WTC11 (cell line): ENCODE results near the gene RPS6KA6. TPM values are rescaled to one million over a fixed set of nuclear protein-coding genes. Genes with fewer than 3 reads are reported as not detected.

Source experiments
- ATAC-seq: fragments of 200-7000 bp; cut with Tn5 transposase; 2 replicates; pipeline ENCODE4 v1.10.0; 2021; ENCODE audit warnings: mild to moderate bottlenecking, moderate library complexity
- CTCF ChIA-PET: fragments of 300-600 bp; sonication (Branson Sonifier 250); formaldehyde crosslinking; loops from one replicate; lab custom pipeline; 2021; ENCODE audit warnings: antibody characterized with exemption; lab: Charles Lee
- POLR2A ChIA-PET: fragments of 350-600 bp; sonication (Branson Sonifier 250); formaldehyde crosslinking; loops from one replicate; lab custom pipeline; 2021; ENCODE audit warnings: antibody characterized with exemption; lab: Charles Lee
- DNase-seq: peaks from one replicate; pipeline ENCODE4 v3.0.0; 2021; ENCODE audit warnings: low spot score
- H3K27ac Mint-ChIP-seq: 2 replicates; pipeline ENCODE4 v1.8.0; 2021; ENCODE audit warnings: mixed read lengths
- H3K27me3 Mint-ChIP-seq: 2 replicates; pipeline ENCODE4 v1.8.0; 2021; ENCODE audit warnings: low read depth, mild to moderate bottlenecking, moderate library complexity, mixed read lengths
- H3K36me3 Mint-ChIP-seq: 2 replicates; pipeline ENCODE4 v1.8.0; 2021; ENCODE audit warnings: mixed read lengths
- H3K4me1 Mint-ChIP-seq: 2 replicates; pipeline ENCODE4 v1.8.0; 2022; ENCODE audit warnings: mixed read lengths
- H3K4me3 Mint-ChIP-seq: 2 replicates; pipeline ENCODE4 v1.8.0; 2021; ENCODE audit warnings: mild to moderate bottlenecking, moderate library complexity, mixed read lengths
- H3K9me3 Mint-ChIP-seq: 2 replicates; pipeline ENCODE4 v1.8.0; 2021; ENCODE audit warnings: mixed read lengths
- EMX1 ChIP-seq: fragments of 250-450 bp; sonication (Bioruptor Pico); IDR thresholded peaks from 2 replicates; pipeline ENCODE4 v1.8.0; 2021; ENCODE audit warnings: mild to moderate bottlenecking
- FOXP1 ChIP-seq: sonication (generic); formaldehyde crosslinking; IDR thresholded peaks from 2 replicates; pipeline ENCODE4 v1.8.0; 2022; ENCODE audit warnings: missing genetic modification reagents, mild to moderate bottlenecking, moderate library complexity, borderline replicate concordance
- GABPB1 ChIP-seq: sonication (generic); formaldehyde crosslinking; IDR thresholded peaks from 2 replicates; pipeline ENCODE4 v1.8.1; 2023; ENCODE audit warnings: mild to moderate bottlenecking, missing genetic modification reagents
- HMGA2 ChIP-seq: fragments of 250-450 bp; sonication (Bioruptor Pico); IDR thresholded peaks from 2 replicates; pipeline ENCODE4 v1.4.0; 2021; ENCODE audit warnings: mild to moderate bottlenecking, moderate library complexity
- KAT7 ChIP-seq: sonication (generic); formaldehyde crosslinking; IDR thresholded peaks from 2 replicates; pipeline ENCODE4 v1.8.1; 2023; ENCODE audit warnings: missing genetic modification reagents, mild to moderate bottlenecking, borderline replicate concordance
- MXD4 ChIP-seq: fragments of 250-450 bp; sonication (Bioruptor Pico); IDR thresholded peaks from 2 replicates; pipeline ENCODE4 v1.8.0; 2021; ENCODE audit warnings: mild to moderate bottlenecking, moderate library complexity, borderline replicate concordance
- PRRX2 ChIP-seq: fragments of 250-450 bp; sonication (Bioruptor Pico); IDR thresholded peaks from 2 replicates; pipeline ENCODE4 v1.8.0; 2021; ENCODE audit warnings: mild to moderate bottlenecking
- ZNF219 ChIP-seq: sonication (generic); formaldehyde crosslinking; IDR thresholded peaks from 2 replicates; pipeline ENCODE4 v1.8.0; 2023; ENCODE audit warnings: missing genetic modification reagents, mild to moderate bottlenecking, borderline replicate concordance
- ZNF263 ChIP-seq: sonication (generic); formaldehyde crosslinking; IDR thresholded peaks from 2 replicates; pipeline ENCODE4 v1.8.1; 2022; ENCODE audit warnings: low read depth, mild to moderate bottlenecking, moderate library complexity, missing genetic modification reagents
- ZNF396 ChIP-seq: fragments of 250-450 bp; sonication (Bioruptor Pico); IDR thresholded peaks from 2 replicates; pipeline ENCODE4 v1.8.0; 2021; ENCODE audit warnings: mild to moderate bottlenecking, moderate library complexity, borderline replicate concordance
- ZNF416 ChIP-seq: fragments of 250-450 bp; sonication (Bioruptor Pico); IDR thresholded peaks from 2 replicates; pipeline ENCODE4 v1.9.0; 2021; ENCODE audit warnings: mild to moderate bottlenecking, inconsistent platforms
- total RNA-seq: library from RNA; stranded (reverse); gene quantifications from 3 replicates; pipeline ENCODE4 v1.2.3, GENCODE V29; 2021
- TF ChIP-seq, protein P1 (sequence below): sonication (generic); formaldehyde crosslinking; IDR thresholded peaks from 2 replicates; pipeline ENCODE4 v1.8.1; 2022; ENCODE audit warnings: low read depth, missing genetic modification reagents, borderline replicate concordance
- TF ChIP-seq, protein P2 (sequence below): sonication (generic); formaldehyde crosslinking; IDR thresholded peaks from 2 replicates; pipeline ENCODE4 v1.8.0; 2022; ENCODE audit warnings: mild to moderate bottlenecking, missing genetic modification reagents
- TF ChIP-seq, protein P3 (sequence below): sonication (generic); formaldehyde crosslinking; IDR thresholded peaks from 2 replicates; pipeline ENCODE4 v1.8.1; 2022; ENCODE audit warnings: mild to moderate bottlenecking, missing genetic modification reagents, moderate library complexity, borderline replicate concordance
- TF ChIP-seq, protein P4 (sequence below): sonication (generic); formaldehyde crosslinking; IDR thresholded peaks from 2 replicates; pipeline ENCODE4 v1.8.1; 2023; ENCODE audit warnings: mild to moderate bottlenecking, missing genetic modification reagents, moderate library complexity
- TF ChIP-seq, protein P5 (sequence below): fragments of 250-450 bp; sonication (Bioruptor Pico); IDR thresholded peaks from 2 replicates; pipeline ENCODE4 v2.1.2; 2022; ENCODE audit warnings: mild to moderate bottlenecking, moderate library complexity
- TF ChIP-seq, protein P6 (sequence below): sonication (generic); formaldehyde crosslinking; IDR thresholded peaks from 2 replicates; pipeline ENCODE4 v1.8.1; 2023; ENCODE audit warnings: mild to moderate bottlenecking, moderate library complexity, missing genetic modification reagents
- TF ChIP-seq, protein P7 (sequence below): sonication (generic); formaldehyde crosslinking; IDR thresholded peaks from 2 replicates; pipeline ENCODE4 v1.8.0; 2022; ENCODE audit warnings: mild to moderate bottlenecking, missing genetic modification reagents

RPS6KA6 gene
- total RNA-seq, 1 experiment from 2014 or later = 13.3 TPM

DNA sequence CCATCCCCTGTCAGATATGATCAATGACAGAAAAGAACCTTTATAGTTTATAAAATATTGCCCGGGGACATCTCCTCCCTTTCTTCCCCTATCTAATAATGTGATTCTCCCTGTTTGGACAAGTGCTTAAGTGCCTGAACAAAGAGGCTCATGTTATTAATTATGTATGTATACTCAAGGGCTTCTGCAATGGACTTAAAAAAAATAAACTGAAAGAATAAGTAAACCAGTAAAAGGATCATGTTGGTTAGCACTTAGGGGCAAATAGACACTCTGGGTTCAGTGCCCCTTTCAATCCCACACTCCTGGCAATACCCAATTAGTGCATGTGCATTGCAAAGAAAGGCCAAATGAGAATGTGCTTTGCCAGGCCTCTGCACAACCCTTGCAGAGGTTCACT, 30.7 kb upstream of the RPS6KA6 start:
- no peak overlapping the region for H3K4me3 Mint-ChIP-seq
- H3K9me3 Mint-ChIP-seq = 0 out of 2 replicates have a peak, but pooled peaks cover 5% of the 10 kb centered on the region
- DNase-seq = no peak
- H3K27me3 Mint-ChIP-seq = no peaks in the 10 kb centered on the region; the same call in 1 of the 2 replicates
- POLR2A ChIA-PET = no interaction called here
- CTCF ChIA-PET = interaction anchor here (0.8 kb wide), 1 partner anchor 121 kb away, joined by 3 read pairs; no protein-coding TSS in a partner anchor
- peaks cover 10% of the 10 kb centered on the region for H3K4me1 Mint-ChIP-seq
- no peak overlapping the region for H3K27ac Mint-ChIP-seq
- no peaks in the 10 kb centered on the region for H3K36me3 Mint-ChIP-seq
- TF ChIP-seq, protein P1, sequence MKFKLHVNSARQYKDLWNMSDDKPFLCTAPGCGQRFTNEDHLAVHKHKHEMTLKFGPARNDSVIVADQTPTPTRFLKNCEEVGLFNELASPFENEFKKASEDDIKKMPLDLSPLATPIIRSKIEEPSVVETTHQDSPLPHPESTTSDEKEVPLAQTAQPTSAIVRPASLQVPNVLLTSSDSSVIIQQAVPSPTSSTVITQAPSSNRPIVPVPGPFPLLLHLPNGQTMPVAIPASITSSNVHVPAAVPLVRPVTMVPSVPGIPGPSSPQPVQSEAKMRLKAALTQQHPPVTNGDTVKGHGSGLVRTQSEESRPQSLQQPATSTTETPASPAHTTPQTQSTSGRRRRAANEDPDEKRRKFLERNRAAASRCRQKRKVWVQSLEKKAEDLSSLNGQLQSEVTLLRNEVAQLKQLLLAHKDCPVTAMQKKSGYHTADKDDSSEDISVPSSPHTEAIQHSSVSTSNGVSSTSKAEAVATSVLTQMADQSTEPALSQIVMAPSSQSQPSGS (CRISPR knock-in tag) = no peak
- TF ChIP-seq, protein P2, sequence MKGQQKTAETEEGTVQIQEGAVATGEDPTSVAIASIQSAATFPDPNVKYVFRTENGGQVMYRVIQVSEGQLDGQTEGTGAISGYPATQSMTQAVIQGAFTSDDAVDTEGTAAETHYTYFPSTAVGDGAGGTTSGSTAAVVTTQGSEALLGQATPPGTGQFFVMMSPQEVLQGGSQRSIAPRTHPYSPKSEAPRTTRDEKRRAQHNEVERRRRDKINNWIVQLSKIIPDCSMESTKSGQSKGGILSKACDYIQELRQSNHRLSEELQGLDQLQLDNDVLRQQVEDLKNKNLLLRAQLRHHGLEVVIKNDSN (CRISPR knock-in tag) = no peak
- TF ChIP-seq MXD4 = no peak
- no peak for TF ChIP-seq PRRX2
- TF ChIP-seq, protein P3, sequence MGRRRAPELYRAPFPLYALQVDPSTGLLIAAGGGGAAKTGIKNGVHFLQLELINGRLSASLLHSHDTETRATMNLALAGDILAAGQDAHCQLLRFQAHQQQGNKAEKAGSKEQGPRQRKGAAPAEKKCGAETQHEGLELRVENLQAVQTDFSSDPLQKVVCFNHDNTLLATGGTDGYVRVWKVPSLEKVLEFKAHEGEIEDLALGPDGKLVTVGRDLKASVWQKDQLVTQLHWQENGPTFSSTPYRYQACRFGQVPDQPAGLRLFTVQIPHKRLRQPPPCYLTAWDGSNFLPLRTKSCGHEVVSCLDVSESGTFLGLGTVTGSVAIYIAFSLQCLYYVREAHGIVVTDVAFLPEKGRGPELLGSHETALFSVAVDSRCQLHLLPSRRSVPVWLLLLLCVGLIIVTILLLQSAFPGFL = no peak
- TF ChIP-seq FOXP1 (CRISPR knock-in tag) = no peak
- TF ChIP-seq, protein P4, sequence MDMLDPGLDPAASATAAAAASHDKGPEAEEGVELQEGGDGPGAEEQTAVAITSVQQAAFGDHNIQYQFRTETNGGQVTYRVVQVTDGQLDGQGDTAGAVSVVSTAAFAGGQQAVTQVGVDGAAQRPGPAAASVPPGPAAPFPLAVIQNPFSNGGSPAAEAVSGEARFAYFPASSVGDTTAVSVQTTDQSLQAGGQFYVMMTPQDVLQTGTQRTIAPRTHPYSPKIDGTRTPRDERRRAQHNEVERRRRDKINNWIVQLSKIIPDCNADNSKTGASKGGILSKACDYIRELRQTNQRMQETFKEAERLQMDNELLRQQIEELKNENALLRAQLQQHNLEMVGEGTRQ (CRISPR knock-in tag) = no peak
- TF ChIP-seq HMGA2 = no peak
- TF ChIP-seq, protein P5, sequence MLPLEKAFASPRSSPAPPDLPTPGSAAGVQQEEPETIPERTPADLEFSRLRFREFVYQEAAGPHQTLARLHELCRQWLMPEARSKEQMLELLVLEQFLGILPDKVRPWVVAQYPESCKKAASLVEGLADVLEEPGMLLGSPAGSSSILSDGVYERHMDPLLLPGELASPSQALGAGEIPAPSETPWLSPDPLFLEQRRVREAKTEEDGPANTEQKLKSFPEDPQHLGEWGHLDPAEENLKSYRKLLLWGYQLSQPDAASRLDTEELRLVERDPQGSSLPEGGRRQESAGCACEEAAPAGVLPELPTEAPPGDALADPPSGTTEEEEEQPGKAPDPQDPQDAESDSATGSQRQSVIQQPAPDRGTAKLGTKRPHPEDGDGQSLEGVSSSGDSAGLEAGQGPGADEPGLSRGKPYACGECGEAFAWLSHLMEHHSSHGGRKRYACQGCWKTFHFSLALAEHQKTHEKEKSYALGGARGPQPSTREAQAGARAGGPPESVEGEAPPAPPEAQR (CRISPR knock-in tag) = no peak
- TF ChIP-seq ZNF416 = no peak
- no peak for TF ChIP-seq GABPB1
- TF ChIP-seq, protein P6, sequence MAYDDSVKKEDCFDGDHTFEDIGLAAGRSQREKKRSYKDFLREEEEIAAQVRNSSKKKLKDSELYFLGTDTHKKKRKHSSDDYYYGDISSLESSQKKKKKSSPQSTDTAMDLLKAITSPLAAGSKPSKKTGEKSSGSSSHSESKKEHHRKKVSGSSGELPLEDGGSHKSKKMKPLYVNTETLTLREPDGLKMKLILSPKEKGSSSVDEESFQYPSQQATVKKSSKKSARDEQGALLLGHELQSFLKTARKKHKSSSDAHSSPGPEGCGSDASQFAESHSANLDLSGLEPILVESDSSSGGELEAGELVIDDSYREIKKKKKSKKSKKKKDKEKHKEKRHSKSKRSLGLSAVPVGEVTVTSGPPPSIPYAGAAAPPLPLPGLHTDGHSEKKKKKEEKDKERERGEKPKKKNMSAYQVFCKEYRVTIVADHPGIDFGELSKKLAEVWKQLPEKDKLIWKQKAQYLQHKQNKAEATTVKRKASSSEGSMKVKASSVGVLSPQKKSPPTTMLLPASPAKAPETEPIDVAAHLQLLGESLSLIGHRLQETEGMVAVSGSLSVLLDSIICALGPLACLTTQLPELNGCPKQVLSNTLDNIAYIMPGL (CRISPR knock-in tag) = no peak
- TF ChIP-seq, protein P7, sequence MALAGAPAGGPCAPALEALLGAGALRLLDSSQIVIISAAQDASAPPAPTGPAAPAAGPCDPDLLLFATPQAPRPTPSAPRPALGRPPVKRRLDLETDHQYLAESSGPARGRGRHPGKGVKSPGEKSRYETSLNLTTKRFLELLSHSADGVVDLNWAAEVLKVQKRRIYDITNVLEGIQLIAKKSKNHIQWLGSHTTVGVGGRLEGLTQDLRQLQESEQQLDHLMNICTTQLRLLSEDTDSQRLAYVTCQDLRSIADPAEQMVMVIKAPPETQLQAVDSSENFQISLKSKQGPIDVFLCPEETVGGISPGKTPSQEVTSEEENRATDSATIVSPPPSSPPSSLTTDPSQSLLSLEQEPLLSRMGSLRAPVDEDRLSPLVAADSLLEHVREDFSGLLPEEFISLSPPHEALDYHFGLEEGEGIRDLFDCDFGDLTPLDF (CRISPR knock-in tag) = no peak
- no peak for TF ChIP-seq KAT7
- TF ChIP-seq EMX1 (CRISPR knock-in tag) = no peak
- no peak for TF ChIP-seq ZNF219
- TF ChIP-seq ZNF263 (CRISPR knock-in tag) = no peak
- no peak for TF ChIP-seq ZNF396
- TF ChIP-seq, all 79 proteins: peak for 0
- ATAC-seq = no peak

DNA sequence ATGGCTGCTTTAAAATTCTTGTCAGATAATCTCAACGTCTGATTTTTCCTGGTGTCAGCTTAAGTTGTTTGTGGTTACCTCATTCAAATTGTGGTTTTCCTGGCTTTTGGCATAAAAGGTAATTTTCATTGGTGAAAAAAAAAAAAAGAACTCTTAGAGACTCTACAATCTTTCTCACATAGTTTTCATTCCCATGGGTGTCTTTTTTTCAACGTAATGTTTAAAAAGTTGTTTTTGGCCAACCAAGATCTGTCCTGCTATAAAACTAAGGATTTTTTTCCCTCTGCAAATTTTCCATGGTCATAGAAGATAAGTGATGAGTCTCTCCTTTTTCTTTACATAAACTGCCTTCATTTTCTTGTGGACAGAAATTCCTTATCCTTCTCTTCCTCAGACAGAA, 28.9 kb upstream of the RPS6KA6 start:
- Mint-ChIP-seq H3K36me3 (no peaks in the 10 kb centered on the region), H3K9me3 (0 out of 2 replicates have a peak, but pooled peaks cover 5% of the 10 kb centered on the region), H3K27ac (no peak overlapping the region)
- DNase-seq (no peak), ATAC-seq (no peak)
- POLR2A ChIA-PET = no interaction called here
- no peak for TF ChIP-seq GABPB1
- TF ChIP-seq, all 79 proteins: peak for 0
- CTCF ChIA-PET = no interaction called here
- Mint-ChIP-seq H3K4me1 (peaks cover 10% of the 10 kb centered on the region), H3K4me3 (no peak overlapping the region), H3K27me3 (no peaks in the 10 kb centered on the region; the same call in 1 of the 2 replicates)
